ENCODE results near the gene DOCK4.

Gene DOCK4

GRCh38 chr7:111763221-111763801 is 442.9 kb downstream of the DOCK4 start:
- ChIA-PET CTCF (interaction anchor here (0.6 to 2.2 kb wide), 6 partner anchors 9 to 730 kb away, joined by 3 to 10 read pairs (median 4); no protein-coding TSS in a partner anchor), POLR2A (no interaction called here)
- peak; percentile 43 for DNase-seq (ENCODE audit: extremely low spot score)
- TF ChIP-seq LEF1 (IDR thresholded peaks at IDR 0.05; ENCODE audit: borderline replicate concordance) (no peak), FOXM1 (IDR thresholded peaks at IDR 0.05; ENCODE audit: borderline replicate concordance) (no peak), ARNT (IDR thresholded peaks at IDR 0.05) (no peak), BHLHE40 (IDR thresholded peaks at IDR 0.05; ENCODE audit: borderline replicate concordance) (no peak), NFRKB (IDR thresholded peaks at IDR 0.05) (no peak), CTBP1 (IDR thresholded peaks at IDR 0.05; ENCODE audit: borderline replicate concordance) (no peak), TARDBP (IDR thresholded peaks at IDR 0.05) (no peak), L3MBTL2 (conservative IDR thresholded peaks at IDR 0.05) (no peak), ELF4 (IDR thresholded peaks at IDR 0.05) (no peak), SP1 (IDR thresholded peaks at IDR 0.05) (no peak), PKNOX1 (IDR thresholded peaks at IDR 0.05) (no peak), HDGF (IDR thresholded peaks at IDR 0.05; ENCODE audit: borderline replicate concordance) (no peak)

- ChIA-PET POLR2A (no interaction called here), CTCF (interaction anchor here (0.6 to 2.2 kb wide), 4 partner anchors 9 to 442 kb away, joined by 3 to 10 read pairs (median 4); no protein-coding TSS in a partner anchor)
- TF ChIP-seq PKNOX1 (IDR thresholded peaks at IDR 0.05), result no peak
- no peak for TF ChIP-seq FOXM1 (IDR thresholded peaks at IDR 0.05; ENCODE audit: borderline replicate concordance)
- TF ChIP-seq CTBP1 (IDR thresholded peaks at IDR 0.05; ENCODE audit: borderline replicate concordance), result no peak
- no peak for TF ChIP-seq BHLHE40 (IDR thresholded peaks at IDR 0.05; ENCODE audit: borderline replicate concordance)
- no peak for TF ChIP-seq LEF1 (IDR thresholded peaks at IDR 0.05; ENCODE audit: borderline replicate concordance)
- TF ChIP-seq FOXA1 (IDR thresholded peaks at IDR 0.05), result no peak
- TF ChIP-seq SP1 (IDR thresholded peaks at IDR 0.05), result no peak
- no peak for TF ChIP-seq ELF4 (IDR thresholded peaks at IDR 0.05)
- no peak for TF ChIP-seq NFRKB (IDR thresholded peaks at IDR 0.05)
- TF ChIP-seq FOXK2 (IDR thresholded peaks at IDR 0.05), result no peak
- TF ChIP-seq ARNT (IDR thresholded peaks at IDR 0.05), result no peak
- no peak for TF ChIP-seq SUZ12 (IDR thresholded peaks at IDR 0.05)
- DNase-seq (ENCODE audit: extremely low spot score), result no peak
Observed at GRCh38 chr7:111762799-111763198, 443.4 kb downstream of the DOCK4 start.

- no peak for DNase-seq (ENCODE audit: extremely low spot score)
- ChIA-PET POLR2A (no interaction called here), CTCF (interaction anchor here (0.6 to 2.2 kb wide), 2 partner anchors 12 to 93 kb away, joined by 3 to 10 read pairs; no protein-coding TSS in a partner anchor)
- TF ChIP-seq ELF4 (IDR thresholded peaks at IDR 0.05), result no peak
- no peak for TF ChIP-seq ARNT (IDR thresholded peaks at IDR 0.05)
- TF ChIP-seq CTBP1 (IDR thresholded peaks at IDR 0.05; ENCODE audit: borderline replicate concordance), result no peak
- TF ChIP-seq ZNF384 (IDR thresholded peaks at IDR 0.05), result no peak
- no peak for TF ChIP-seq FOXA1 (IDR thresholded peaks at IDR 0.05)
- no peak for TF ChIP-seq NFRKB (IDR thresholded peaks at IDR 0.05)
- no peak for TF ChIP-seq PKNOX1 (IDR thresholded peaks at IDR 0.05)
- TF ChIP-seq BHLHE40 (IDR thresholded peaks at IDR 0.05; ENCODE audit: borderline replicate concordance), result no peak
- TF ChIP-seq HDGF (IDR thresholded peaks at IDR 0.05; ENCODE audit: borderline replicate concordance), result no peak
- TF ChIP-seq TARDBP (IDR thresholded peaks at IDR 0.05), result no peak
- no peak for TF ChIP-seq L3MBTL2 (conservative IDR thresholded peaks at IDR 0.05)
- no peak for TF ChIP-seq SUZ12 (IDR thresholded peaks at IDR 0.05)
- no peak for TF ChIP-seq LEF1 (IDR thresholded peaks at IDR 0.05; ENCODE audit: borderline replicate concordance)
- no peak for TF ChIP-seq FOXK2 (IDR thresholded peaks at IDR 0.05)
- TF ChIP-seq FOXM1 (IDR thresholded peaks at IDR 0.05; ENCODE audit: borderline replicate concordance), result no peak
Observed at GRCh38 chr7:111762211-111762610, 444.0 kb downstream of the DOCK4 start.

GRCh38 chr7:111760043-111760442 is 446.2 kb downstream of the DOCK4 start:
- no peak for TF ChIP-seq LEF1 (IDR thresholded peaks at IDR 0.05; ENCODE audit: borderline replicate concordance)
- no peak for TF ChIP-seq BHLHE40 (IDR thresholded peaks at IDR 0.05; ENCODE audit: borderline replicate concordance)
- no peak for TF ChIP-seq L3MBTL2 (conservative IDR thresholded peaks at IDR 0.05)
- no peak for TF ChIP-seq HDGF (IDR thresholded peaks at IDR 0.05; ENCODE audit: borderline replicate concordance)
- no peak for TF ChIP-seq NFRKB (IDR thresholded peaks at IDR 0.05)
- POLR2A ChIA-PET, result no interaction called here
- no peak for DNase-seq (ENCODE audit: extremely low spot score)
- CTCF ChIA-PET, result no interaction called here

GRCh38 chr7:111758332-111758731 is 447.9 kb downstream of the DOCK4 start:
- POLR2A ChIA-PET, result no interaction called here
- CTCF ChIA-PET, result interaction anchor here (0.7 kb wide), 1 partner anchor 22 kb away, joined by 4 read pairs; no protein-coding TSS in a partner anchor
- DNase-seq (ENCODE audit: extremely low spot score), result no peak
- TF ChIP-seq FOXA1 (IDR thresholded peaks at IDR 0.05), result no peak
- TF ChIP-seq FOXM1 (IDR thresholded peaks at IDR 0.05; ENCODE audit: borderline replicate concordance), result no peak
- no peak for TF ChIP-seq HDGF (IDR thresholded peaks at IDR 0.05; ENCODE audit: borderline replicate concordance)
- TF ChIP-seq SUZ12 (IDR thresholded peaks at IDR 0.05), result no peak
- no peak for TF ChIP-seq NFRKB (IDR thresholded peaks at IDR 0.05)
- TF ChIP-seq PKNOX1 (IDR thresholded peaks at IDR 0.05), result no peak
- no peak for TF ChIP-seq ARNT (IDR thresholded peaks at IDR 0.05)
- TF ChIP-seq ELF4 (IDR thresholded peaks at IDR 0.05), result no peak
- TF ChIP-seq FOXK2 (IDR thresholded peaks at IDR 0.05), result no peak
- no peak for TF ChIP-seq CTBP1 (IDR thresholded peaks at IDR 0.05; ENCODE audit: borderline replicate concordance)
- no peak for TF ChIP-seq L3MBTL2 (conservative IDR thresholded peaks at IDR 0.05)
- no peak for TF ChIP-seq LEF1 (IDR thresholded peaks at IDR 0.05; ENCODE audit: borderline replicate concordance)
- no peak for TF ChIP-seq BHLHE40 (IDR thresholded peaks at IDR 0.05; ENCODE audit: borderline replicate concordance)
- no peak for TF ChIP-seq SP1 (IDR thresholded peaks at IDR 0.05)
- no peak for TF ChIP-seq TARDBP (IDR thresholded peaks at IDR 0.05)
- no peak for TF ChIP-seq ZNF384 (IDR thresholded peaks at IDR 0.05)
